GM20431 (cell line): Measurements from ENCODE around the gene ANKRD29.
"Not testable (repeated sequence)": the region's sequence is repeated elsewhere in the genome, so short reads cannot be mapped to it uniquely, and the experiment has no call there.

Source experiments
- in situ Hi-C: fragments of 300-500 bp; cut with MseI, MboI; formaldehyde crosslinking; loops from one replicate; pipeline ENCODE4 v1.15.0; 2020; ENCODE audit warnings: low sequenced_read_pairs; ENCODE audit not compliant: unreplicated experiment

Gene ANKRD29

DNA sequence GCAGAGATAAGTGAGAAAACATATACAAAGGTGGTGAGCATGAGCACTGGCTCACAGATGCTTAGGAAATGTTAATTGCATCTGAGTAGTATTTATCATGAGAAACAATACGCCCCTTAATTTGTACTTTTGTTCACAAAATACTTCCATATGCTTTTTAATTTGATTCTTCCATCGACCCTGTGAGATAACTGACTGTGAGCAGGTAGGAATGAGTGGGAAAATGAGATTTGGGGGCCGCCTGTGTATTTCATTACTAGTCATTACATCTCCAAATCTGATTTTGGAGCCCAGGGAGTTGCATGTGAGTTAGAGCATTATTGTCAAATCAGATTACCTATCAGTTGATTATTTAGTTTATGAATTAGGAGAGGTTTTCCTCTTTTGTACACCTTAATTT, 39.7 kb downstream of the ANKRD29 start:
- in situ Hi-C loops: loop anchor here (10.0 kb wide), 1 partner anchor 192 kb away; no protein-coding TSS in a partner anchor

DNA sequence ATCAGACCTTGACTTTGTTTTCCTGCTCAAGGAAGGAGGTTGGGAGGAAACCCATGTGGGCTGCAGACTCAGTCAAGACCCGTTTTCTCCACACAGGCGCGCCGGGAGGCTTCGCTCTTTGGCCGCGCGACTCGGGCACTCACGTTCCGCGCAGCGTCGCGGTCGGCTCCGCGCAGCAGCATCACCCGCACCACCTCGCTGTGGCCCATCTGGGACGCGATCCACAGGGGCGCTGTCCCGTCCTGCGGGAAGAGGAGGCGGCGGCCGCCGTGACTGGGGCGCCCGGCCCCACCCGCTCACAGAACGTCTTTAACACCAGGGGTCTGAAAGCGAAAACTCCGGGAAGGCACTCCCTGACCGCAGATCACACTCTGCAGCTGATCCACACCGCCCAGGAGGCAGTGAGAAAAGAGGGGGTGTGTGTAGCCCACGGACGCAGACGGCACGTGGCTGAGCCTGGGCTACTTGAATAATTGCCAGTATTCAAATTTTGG, 43.3 kb downstream of the ANKRD29 start:
- in situ Hi-C loops: no loop called here

DNA sequence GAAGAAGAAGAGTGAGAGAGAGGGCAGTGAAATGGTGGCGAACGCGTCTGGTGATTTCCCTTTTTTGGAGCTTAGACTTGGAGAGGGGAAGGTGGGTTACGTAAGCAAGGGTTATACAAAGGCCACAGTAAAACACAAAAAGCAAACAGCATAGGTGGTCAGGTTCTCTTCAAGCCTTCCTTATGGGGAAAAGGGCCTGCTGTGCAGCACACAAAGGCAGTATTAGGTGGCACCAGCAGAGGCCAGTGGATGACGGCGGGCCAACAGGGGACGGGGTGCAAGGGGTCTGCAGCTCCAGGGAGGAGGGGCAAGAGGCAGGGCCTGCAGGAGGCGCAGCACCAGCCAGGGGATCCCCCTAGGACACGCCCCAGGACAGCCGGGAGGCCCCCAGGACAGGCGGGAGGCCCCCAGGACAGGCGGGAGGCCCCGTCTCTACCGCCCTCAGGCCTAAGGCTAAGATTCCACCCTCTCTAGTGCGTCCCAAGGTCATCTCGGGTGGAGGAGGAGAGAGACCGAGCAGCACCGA, 43.8 kb downstream of the ANKRD29 start:
- in situ Hi-C loops: no loop called here

DNA sequence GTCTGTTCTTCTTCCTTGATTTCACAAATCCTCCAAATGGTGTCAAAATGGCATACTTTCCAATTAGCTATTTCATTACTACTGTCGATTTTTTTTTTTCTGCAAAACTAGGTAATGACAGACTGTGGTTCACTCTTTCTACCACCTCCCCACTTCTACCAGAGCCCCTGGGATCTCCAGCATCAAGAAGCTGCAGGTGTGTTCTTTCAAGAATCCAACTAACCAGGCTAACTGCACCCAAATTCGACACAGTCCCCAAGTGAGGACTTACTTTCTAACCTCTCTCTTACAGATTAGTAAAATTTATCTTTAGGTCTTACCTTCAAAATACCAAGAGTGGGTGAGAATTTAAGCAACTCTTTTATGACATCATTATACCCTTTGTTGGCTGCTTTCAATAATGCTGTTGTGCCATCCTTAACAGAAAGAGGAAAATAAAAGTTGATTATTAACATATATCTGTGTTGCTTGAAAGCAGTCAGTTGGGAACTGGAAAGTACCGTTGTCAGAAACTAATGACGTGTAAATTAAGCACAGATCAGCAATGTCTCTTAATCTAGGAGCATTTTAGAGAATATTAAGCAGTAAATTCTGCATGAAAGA, 45.2 kb downstream of the ANKRD29 start:
- in situ Hi-C loops: no loop called here

DNA sequence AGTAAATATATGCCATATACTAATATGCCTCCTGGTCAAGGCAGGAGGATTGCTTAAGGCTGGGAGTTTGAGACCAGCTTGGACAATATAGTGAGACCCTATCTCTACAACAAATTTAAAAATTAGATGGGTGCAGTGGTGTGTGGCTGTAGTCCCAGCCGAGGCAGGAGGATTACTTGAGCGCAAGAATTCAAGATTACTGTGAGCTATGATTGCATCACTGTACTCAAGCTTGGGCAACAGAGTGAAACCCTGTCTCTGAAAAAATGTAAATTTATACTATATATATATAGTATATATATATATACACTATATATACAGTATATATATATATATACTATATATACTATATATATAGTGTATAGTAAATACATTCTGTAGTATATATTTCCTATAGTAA, 46.5 kb downstream of the ANKRD29 start:
- in situ Hi-C loops: no loop called here

DNA sequence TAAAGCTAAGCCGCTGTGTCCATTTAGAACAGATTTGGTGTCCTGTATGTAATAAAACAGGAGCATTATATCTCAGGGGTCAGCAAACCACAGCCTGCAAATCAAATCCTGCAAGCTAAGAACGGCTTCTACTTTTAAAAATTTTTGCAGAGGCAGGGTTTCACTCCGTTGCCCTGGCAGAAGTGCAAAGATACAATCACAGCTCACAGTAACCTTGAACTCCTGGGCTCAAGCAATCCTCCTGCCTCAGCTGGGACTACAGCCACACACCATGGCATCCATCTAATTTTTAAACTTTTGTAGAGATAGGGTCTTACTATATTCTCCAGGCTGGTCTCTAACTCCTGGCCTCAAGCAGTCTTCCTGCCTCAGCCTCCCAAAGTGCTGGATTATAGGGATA, 47.8 kb downstream of the ANKRD29 start:
- in situ Hi-C loops: no loop called here

DNA sequence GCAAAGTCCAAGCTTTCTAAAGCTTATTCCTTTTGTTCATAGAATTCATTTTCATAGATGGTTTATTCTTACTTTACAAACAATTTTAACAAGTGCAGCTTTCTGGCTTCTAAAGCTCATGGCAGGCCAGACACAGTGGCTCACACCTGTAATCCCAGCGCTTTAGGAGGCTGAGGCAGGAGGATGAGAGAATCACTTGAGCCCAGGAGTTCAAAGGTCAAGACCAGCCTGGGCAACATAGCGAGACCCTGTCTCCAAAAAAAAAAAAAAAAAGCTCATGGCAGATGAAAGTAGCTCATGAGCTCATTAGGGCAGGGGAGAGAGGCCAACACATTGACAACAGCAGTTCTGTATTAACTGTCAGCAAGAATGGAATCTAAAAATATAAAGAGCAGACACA, 48.3 kb downstream of the ANKRD29 start:
- in situ Hi-C loops: no loop called here

DNA sequence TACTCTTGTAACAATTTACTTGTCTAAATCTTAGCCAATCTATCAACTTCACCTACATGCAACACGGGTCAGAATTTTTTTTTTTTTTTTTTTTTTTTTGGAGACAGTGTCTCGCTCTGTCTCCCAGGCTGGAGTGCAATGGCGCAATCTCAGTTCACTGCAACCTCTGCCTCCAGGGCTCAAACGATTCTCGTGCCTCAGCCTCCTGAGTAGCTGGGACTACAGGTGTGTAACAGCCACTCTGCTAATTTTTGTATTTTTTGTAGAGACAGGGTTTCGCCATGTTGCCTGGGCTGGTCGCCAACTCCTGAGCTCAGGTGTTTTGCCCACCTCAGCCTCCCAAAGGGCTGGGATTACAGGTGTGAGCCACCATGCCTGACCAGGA, 49.6 kb downstream of the ANKRD29 start:
- in situ Hi-C loops: not testable (repeated sequence)

DNA sequence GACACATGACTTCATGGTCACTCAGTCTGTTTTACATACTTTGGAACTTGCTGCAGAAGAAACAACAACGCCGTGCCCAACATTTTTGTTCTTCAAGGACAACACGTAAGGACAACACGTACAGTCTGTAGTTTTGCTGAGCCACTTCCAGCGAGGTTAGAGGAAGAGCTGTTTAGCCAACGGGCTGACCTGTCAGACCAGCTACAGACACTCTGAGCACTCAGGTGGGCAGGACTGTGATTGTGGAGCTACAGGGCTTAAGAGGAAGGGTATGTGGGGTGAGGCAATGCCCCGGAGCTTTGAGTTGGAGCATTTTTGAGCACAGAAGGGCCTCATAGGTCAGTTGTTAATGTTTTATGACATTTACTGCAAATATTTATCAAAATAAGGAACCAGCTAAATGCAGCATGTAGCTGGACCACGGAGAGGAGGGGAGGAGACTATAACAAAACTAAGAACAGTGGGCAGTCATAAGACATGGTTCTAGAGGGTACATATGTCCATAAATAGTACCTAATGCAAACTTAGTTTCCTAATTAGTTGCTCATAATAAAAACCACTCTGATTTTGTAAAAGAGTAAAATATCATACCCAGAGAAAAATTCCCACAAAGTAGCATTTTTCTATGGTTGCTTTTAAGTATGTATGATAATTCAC, 50.1 kb downstream of the ANKRD29 start:
- in situ Hi-C loops: no loop called here

DNA sequence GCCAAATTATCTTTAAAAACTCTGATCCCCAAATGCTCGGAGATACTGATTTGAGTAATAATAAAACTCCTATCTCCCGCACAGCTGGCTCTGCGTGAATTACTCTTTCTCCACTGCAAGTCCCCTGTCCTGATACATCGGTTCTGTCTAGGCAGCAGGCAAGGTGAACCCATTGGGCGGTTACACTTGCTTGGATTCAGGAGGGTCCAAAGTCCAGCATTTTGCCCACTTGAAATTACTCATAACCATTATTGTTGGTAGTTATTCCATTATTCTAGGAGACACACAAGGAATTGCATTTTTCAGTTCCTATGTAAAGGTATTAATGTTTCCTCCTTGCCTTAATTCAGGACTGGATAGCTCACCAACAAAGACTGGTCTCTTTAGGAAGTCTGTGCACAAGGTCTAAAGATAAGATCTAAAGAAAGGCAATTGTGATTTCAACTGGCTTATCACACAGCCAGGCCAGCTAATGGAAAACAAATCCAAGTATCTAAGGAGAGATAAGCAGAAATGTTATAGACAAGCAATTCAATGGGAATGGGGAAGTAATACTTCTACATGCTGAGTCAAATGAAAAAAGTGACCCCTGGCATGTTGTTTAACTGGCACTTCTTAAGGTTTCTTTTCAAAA, 53.2 kb downstream of the ANKRD29 start:
- in situ Hi-C loops: no loop called here

DNA sequence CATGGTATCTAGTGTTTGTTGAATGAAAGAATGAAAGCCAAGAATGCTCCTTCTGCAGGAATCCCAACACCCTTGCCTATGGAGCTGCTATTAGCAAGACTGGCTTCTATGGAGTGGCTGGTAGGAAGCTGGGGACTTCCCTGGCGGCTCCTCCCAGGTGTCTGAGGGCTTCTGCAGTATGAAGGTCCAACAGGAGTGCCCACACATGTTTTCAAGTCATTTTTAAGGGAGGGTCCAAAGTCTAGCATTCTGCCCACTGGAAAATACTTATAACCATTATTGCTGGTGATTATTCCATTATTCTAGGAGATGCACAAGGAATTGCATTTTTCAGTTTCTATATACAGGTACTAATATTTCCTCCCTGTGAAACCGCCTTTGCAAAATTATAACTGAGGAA, 54.5 kb downstream of the ANKRD29 start:
- in situ Hi-C loops: no loop called here

DNA sequence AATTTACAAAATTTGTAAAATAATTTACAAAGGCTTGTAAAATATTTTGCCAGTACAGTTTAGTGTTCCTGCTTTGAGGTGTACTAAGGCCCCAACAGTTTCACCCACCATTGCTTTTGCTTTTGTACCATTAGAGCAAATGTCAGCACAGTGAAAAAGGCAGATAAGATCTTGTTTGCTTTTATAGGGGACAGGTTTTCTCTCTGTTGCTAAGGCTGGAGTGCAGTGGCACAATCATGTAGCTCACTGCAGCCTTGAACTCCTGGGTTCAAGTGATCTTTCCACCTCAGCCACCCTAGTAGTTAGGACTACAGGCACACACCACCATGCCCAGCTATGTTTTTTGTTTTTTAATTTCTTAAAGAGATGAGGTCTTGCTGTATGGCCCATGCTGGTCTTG, 56.8 kb downstream of the ANKRD29 start:
- in situ Hi-C loops: no loop called here

DNA sequence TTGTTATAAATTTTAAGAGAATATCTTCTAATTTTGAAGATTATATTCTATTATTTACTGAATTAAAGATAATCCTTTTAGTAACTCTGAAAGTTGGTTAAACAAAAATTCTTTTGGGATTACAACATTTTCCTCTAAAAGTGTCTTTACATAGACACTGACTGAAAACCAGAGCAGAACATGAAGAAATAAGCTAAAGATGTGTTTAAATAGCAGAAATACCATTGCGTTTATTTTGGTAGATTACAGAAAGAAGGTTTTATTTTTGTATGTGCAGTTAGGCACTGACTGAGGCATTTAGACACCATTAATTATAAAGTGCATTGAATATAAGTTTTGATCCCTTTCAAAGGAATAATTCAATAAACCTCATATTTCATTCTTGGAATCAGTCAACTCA, 62.9 kb downstream of the ANKRD29 start:
- in situ Hi-C loops: no loop called here

DNA sequence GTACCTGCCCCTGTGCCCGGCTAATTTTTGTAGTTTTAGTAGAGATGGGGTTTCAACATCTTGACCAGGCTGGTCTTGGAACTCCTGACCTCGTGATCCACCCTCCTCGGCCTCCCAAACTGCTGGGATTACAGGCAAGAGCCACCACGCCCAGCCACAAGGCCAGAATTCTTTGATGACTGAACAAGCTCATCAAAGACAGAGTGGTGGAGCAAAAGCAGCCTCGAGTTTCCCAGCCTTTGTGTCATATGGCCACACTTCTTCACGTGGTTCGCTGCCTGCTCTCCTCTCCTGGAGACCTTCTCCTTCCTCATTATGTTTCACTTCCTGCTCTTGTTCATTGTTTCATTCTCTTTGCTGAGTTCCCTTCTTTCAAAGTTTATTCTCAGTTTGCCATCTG, 66.5 kb downstream of the ANKRD29 start:
- in situ Hi-C loops: no loop called here

DNA sequence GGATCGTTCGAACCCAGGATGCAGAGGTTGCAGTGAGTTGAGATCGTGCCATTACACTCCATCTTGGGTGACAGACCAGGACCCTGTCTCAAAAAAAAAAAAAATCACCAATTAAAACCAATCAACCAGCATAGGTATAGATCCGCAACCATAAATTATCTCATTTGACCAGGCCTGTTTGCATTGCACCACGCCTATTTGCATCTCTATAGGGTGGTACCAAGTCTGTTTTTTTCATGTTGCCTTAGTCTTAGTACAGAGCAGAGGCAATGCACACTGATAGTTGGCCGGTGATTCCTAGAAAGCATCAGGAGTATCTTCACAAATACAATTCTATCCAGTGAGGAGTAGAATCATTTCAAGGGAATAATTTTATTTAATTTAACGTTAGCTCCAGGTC, 67.1 kb downstream of the ANKRD29 start:
- in situ Hi-C loops: no loop called here

DNA sequence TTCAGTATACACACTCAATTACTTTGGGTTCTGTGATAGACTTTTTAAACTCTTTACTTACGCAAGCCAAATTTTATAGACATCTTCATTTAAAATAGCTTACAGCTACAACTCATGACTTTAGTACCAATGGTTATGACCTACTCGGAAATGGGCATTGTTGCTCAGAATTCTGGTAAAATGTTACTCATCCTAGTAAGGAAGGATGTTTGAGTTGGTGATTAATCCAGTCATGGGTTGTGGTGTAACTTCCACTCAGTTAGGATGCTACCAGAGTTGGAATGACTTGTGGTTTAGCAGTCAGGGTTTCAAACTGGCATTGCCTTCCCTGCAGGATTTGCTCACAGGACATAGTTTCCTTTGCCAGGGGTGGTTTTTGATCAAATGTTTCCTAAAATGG, 69.0 kb downstream of the ANKRD29 start:
- in situ Hi-C loops: no loop called here

DNA sequence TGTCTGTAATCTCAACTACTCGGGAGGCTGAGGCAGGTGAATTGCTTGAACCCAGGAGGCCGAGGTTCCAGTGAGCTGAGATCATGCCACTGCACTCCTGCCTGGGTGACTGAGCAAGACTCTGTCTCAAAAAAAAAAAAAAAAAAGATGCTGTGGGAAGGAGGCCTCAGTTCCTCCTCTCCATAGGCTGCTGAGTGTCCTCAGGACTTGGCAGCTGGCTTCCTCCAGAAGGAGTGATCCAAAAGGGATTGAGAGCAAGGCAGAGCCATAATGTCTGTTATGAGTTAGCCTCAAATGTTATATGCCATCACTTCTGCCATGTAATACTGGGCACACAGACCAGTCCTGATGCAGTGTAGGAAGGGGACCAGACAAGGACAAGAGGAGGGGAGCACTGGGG, 69.8 kb downstream of the ANKRD29 start:
- in situ Hi-C loops: no loop called here

DNA sequence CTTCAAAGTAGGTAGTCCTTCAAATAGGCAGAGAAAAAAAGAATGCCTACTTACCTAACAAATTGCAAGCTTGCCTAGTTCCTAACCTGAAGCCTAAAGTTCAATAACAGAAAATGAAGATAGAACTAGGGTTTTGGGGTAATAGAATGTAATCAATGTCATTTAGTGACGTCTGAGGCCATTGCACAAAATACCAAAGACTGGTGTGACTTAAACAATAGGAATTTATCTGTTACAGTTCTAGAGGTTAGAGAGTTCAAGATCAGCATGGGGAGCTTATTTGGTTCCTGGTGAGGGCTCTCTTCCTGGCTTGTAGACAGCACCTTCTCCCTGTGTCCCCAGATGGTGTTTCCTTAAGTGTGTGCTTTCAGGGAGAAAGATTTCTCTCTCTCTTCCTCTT, 71.7 kb downstream of the ANKRD29 start:
- in situ Hi-C loops: no loop called here

DNA sequence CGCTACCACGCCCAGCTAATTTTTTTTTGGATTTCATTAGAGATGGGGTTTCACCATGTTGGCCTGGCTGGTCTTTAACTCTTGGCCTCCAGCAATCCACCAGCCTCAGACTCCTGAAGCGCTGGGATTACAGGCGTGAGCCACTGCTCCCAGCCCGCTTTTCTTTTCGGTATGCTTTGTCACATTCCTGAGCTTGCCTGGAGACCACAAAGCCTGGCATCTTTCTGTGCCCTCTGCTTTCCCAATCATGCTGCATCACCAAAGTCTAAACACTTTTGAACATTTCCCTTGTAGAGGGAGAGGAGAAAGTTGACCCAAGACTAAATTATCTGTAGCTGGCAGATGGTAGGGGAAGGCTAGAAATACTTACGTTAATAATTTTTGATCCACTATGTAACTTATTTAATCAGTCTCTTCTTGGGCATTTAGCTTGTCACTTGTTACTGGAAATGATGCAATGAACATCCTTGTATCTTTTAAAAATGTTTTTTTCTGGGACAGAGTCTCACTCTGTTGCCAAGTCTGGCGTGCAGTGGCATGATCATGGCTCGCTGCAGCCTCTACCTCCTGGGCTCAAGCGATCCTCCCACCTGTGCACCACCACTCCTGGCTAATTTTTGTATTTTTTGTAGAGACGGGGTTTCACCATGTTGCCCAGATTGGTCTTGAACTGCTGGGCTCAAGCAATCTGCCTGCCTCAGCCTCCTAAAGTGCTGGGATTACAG, 73.7 kb downstream of the ANKRD29 start:
- in situ Hi-C loops: no loop called here

DNA sequence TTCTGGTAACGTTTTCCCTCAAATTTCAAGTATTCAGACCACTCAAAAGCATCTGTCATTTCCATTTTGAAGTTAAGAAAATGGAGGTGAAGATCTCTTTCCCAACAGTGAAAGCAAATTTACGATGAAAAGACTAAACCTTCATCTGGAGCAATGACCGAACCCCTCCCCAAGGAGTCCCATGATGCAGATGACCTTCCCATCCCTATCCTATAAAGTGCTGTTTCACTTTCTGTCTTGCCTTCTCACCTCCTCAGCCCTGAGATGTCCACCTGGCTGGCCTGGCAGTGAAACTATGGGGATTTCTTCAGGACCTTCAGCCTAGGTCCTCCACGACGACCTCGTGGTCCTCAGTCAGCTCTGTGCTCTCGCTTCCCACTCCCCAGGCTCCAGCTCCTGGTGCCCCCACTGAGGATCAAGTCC, 75.5 kb downstream of the ANKRD29 start:
- in situ Hi-C loops: no loop called here
